ENCODE measurements around the gene CPOX.
"Not testable (repeated sequence)": the region's sequence is repeated elsewhere in the genome, so short reads cannot be mapped to it uniquely, and the experiment has no call there.

Gene CPOX

DNA sequence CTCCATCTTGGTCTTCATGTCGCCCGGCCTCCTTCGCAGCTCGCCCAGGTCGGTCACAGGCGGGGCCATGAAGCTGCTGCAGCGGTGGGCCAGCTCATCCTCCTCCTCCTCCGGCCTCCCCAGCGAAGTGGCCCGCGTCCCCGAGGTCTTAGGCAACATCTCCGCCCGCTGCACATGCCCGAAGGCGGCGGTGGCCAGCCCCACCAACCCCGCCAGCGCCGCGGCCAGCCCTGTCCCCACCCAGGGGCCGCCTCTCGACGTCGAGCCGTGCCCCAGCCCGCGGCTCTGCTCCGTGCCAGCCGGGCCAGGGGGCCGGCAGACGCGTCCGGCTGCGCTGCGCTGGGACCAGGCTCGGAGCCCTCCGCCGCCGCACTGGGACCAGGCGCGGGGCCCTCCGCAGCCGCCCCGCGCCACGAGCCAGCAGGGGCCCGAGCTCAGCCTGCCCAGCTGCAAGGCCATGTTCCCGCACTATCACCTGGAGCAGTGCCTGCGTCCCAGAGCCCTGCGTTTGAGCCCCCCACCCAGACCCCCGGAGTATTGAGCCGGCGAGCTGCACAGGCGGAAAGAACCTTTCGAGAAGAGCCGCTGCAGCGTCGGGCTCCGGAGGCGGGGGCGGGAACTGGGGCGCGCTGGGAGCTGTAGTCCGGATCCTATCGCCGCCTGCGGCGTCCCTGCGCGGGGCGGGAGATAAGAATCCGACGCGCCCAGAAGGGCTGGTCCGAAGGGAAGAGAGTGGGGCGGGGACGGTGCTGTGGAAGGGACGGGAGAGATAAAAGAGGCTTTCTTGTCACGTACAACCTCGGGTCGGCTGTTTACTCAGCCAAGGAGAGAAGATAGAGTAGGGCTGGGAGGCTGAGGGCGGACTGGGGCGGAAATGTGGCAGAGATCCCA, at the start of gene CPOX:
TSS of gene CPOX (minus strand) at position 566 of the 891 bp plus-strand sequence. CDS start at position 459, 107 bp downstream.
- DNase-seq: peak; percentile 92

- not testable (repeated sequence) for DNase-seq
Observed at GRCh38 chr3:98642769-98643168, 49.4 kb upstream of the CPOX start.

GRCh38 chr3:98641756-98642155, 48.3 kb upstream of the CPOX start:
- not testable (repeated sequence) for DNase-seq

DNA sequence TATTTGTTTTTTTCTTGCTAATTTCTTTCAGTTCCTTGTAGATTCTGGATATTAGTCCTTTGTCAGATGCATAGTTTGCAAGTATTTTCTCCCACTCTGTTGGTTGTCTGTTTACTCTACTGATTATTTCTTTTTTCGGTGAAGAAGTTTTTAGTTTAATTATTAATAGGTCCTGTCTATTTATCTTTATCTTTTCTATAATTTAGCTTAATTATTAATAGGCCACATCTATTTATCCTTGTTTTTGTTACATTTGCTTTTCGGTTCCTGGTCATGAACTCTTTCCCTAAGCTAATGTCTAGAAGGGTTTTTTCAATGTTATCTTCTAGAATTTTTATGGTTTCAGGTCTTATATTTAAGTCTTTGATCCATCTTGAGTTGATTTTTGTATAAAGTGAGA, 45.1 kb upstream of the CPOX start:
- not testable (repeated sequence) for DNase-seq

GRCh38 chr3:98630416-98630815, 37.0 kb upstream of the CPOX start:
- no peak for DNase-seq

DNA sequence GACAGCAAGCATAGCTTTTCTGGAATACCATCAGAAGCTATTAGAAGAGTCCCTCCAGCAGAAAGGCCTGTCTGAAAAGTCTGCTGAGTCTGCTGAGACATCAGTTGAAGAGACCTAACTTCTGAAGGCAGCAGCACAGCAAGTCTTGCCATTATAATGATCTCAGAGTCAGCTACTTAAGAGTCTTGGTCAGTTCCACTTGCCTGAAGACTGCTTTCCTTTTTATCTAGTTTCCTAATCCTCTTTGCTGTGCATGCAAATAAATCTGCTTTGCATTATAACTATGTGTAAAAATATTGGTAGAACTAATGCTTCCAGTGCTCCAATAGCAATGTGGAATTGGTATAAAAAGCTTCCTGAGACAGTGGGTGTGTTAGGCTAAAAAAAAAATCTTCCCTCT, 34.9 kb upstream of the CPOX start:
- no peak for DNase-seq

DNA sequence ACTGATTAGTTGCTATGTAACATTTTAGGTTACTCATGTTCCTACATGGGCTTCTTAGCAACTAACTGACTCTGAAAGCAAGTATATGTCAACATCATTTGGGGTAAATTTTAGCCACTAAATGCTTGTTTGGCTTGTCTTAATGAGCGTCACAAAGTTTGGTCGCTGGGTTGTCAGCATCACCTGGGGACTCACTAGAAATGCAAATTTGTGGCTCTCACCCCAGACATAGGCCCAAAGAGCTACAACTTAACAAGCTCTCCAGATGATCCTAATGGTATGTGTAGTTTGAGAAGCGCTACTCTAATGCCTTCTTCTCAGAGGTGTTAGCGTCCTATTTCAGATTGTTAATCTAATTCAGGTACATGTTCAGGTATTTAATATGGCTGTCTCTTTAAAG, 32.7 kb upstream of the CPOX start:
- no peak for DNase-seq

DNA sequence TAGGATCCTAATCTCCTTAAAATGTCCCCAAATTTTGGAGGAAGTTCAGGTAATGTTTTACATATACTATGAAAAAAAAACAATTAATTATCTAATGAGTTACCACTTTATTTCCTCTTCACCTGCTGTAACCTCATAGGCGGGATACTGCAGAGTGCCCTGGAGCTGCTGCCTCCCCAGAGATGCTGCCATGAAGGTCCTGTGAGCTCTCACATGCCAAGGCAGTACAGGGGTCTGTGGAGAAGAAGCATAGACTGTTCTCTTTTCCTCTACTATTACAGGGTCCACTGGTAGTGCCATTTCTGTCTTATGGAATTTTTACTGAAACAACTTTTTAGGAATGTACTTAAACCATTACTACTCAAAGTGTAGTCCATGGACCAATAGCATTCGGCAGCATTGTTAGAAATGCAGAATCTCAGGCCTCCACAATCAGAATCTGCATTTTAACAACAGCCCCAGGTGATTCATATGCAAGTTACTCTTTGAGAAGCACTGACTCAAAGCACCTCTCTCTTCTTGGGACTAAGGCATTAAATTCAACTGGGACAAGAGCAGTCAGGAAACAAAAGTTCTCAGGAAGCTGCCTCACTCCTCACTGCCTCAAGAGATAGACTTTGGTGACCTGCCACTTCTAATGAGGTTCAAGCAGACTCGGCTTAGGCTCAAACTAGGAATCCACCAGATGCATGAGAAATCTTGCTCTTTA, 30.3 kb upstream of the CPOX start:
- DNase-seq: no peak

DNA sequence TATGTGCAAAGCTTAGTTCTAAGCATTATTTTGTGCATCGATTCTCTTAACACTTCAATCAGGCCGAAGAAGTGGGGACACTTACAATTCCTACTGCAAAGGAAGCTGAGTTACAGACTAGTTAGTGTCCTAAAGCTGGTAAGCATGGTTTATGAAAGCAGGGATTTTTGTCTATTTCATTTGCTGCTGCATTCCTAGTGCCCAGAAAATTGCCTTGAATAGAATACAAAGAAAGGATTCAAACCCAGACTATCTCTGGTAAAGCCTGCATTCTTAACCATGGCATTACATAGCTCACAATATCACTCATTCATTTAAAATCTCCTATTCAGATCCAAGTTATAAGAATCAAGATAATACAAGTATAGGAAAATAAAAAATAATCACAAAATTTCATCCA, 24.4 kb upstream of the CPOX start:
- no peak for DNase-seq

DNA sequence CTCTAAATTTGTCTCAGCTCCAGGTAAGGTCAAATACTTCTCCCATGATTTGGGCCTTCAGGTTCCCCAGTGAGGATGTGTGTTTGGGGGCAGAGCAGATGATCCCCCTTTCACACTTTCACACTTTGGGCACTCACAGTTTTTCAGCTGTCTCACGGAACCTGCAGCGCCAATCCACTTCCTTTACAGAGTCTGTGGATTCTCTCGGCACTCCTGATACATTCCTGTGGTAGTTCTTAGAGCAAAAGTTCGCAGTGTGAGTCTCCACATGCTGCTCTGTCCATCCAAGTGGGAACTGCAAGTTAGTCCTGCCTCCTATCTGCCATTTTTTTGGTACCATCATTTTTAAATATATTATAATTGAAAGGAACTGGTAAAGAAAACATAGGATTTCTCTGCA, 20.2 kb upstream of the CPOX start:
- no peak for DNase-seq

DNA sequence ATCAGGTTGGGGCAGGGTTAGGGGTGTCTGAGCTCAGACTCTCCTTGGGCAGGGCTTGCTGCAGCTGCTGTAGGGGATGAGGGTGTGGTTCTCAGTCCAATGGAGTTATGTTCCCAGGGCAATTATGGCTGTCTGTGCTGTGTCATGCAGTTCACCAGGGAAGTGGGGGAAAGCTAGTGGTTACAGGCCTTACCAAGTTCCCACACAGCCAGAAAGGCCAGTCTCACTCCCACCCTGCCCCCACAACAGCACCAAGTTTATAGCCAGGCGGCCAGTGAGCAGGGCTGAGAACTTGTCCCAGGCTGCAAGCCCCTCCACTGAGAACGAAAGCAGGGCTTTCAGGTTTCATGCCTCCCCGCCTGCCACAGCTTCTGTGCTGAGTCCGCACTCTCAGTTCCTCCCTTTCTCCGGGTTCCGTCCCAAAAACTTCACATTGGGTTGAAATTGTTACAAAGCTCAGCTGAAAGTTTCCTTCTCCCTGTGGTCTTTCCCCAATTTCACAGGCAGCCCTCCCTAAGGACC, 19.6 kb upstream of the CPOX start:
- peak; percentile 21 for DNase-seq

- DNase-seq: no peak
Observed at GRCh38 chr3:98612587-98612986, 19.2 kb upstream of the CPOX start.

DNA sequence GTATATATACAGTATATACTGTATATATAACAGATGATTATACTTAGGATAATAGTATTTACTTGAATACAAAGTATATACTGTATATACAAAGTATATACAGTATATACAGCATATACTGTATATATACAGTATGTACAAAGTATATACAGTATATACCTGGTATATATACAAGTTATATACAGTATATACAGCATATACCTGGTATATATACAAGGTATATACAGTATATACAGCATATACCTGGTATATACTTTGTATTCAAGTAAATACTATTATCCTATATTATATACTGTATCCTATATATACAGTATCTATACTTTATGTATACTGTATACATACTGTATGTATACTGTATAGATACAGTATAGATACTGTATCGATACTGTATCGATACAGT, 14.6 kb upstream of the CPOX start:
- no peak for DNase-seq

DNA sequence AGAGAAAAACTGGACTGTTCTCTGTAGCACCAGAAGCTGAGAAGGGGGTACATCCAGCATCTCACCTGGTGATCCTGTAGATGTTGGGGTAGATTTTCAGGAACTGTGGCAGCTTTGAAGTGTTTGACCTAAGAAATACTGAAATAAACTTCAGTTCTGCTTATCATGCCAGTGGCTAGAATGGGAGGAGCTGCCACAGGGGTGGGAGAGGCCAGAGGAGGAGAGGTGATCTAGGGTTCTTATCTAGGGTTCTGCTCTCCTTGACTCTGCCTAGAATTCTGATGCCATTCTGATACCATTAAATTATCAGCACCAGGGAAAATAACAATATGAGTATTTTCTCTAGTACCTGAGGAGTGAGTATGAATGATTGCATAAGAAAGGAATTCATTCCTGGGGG, 10.2 kb upstream of the CPOX start:
- no peak for DNase-seq

DNA sequence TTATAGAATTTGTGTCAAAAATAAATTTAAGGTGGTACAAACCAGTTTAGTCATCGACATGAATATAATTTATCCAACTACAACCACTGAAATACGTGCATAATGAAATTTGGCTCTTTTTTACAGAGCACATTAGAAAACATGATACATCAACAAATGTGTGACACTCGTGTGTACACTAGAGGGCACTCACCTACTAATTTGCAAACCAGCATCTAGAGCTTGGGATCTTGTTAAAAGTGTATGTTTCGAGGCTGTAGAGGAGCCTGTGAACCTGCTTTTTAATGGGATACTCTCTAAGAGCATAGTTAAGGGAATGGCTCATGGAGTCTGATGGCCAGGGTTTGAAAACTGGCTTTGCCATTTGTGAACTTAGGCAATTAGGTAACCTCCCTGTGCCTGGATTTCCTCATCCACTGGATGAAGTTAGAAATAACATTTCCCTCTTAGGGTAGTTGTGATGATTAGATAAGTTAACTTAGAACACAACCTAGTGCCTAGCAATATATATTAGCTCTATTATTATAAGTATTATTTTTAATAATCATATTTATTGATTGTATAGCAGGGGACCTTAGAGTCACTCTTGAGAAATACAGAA, 8.8 kb upstream of the CPOX start:
- DNase-seq: peak; percentile 31

DNA sequence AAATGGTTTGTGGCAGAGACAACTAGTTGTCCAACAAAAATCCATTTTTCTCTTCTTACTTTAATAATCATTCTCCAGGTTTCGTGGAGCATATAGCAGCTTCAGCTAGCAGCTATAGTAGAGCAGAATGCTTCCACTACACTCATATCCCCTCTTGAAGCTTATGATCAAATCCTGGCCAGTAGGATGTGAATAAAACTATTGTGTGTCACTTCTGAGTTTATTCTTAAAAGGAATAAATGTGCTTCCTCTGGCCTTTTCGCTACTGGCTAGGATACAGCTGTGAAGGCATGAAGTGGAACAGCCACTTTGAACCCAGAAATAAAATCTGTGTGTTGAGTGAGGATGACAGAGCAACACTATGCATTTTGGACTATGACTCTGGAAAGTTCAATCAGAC, 7.8 kb upstream of the CPOX start:
- DNase-seq: no peak

- DNase-seq: no peak
Observed at GRCh38 chr3:98600412-98601095, 7.1 kb upstream of the CPOX start.

- DNase-seq: no peak
Observed at GRCh38 chr3:98599647-98600411, 6.4 kb upstream of the CPOX start.

GRCh38 chr3:98598492-98598891, 5.1 kb upstream of the CPOX start:
- DNase-seq: no peak

- no peak for DNase-seq
Observed at GRCh38 chr3:98596541-98597500, 3.4 kb upstream of the CPOX start.

GRCh38 chr3:98596087-98596486, 2.7 kb upstream of the CPOX start:
- no peak for DNase-seq
